ENCODE results near the gene EHD1. TPM values are rescaled to one million over a fixed set of nuclear protein-coding genes. Genes with fewer than 3 reads are reported as not detected.

The EHD1 gene
- total RNA-seq, 4 donors from 2014 or later: 37.2 to 108 (median 46.4) TPM

- no peak for TF ChIP-seq CTCF (IDR thresholded peaks at IDR 0.05; ENCODE audit: low read depth)
Measured at GRCh38 chr11:64864135-64864472, 14.3 kb downstream of the EHD1 start.

DNA sequence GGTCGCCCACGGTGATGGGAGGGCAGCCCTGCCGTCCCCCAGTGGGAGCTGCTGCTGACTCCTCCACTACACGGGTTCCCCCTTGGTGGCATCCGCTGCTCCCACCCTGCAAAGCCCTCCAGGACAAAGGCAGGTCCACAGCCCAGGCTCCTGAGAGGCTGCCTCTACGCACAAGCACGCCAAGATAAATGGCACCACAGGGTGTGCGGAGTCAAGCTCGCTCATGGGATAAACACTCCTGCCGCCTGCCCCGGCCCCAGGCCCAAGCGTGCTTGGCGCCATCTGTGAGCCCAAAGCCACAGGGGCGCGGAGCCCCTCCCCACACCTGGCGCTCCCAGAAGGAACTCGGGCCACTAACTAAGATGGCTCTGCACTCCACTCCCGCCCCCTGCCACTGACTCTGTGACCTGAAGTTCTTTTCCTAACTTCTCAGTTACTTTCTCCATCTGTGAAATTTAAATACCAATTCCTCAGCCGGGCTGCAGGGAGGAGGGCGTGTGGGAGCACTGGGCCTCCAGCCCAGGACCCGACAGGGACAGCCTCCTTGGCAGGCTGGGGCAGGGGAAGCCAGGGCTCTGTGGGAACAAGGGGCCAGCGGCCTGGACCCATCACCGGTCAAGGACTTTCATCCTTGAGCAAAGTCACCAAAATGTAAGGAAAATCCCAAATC is 14.9 kb downstream of the EHD1 start:
- TF ChIP-seq CTCF (IDR thresholded peaks at IDR 0.05; ENCODE audit: low read depth): no peak

DNA sequence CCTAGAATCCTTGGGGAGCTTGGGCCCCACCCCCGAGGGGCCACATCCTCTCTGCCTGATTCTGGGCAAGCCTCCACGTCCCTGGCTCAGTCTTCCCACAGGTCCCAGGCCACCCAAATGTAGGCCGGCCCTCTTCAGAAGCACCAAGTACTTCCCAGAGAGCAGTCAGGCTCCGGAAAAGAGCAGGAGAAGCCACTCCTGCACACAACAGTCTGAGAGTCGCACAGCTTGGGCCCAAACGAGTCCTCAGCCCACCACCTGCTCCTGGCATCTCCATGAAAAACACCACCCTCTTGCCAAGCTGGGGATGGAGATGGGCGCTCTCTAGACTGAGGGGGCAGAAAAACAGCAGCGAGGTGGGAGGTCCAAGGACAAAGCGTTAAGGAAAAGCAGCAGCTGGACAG is 15.4 kb downstream of the EHD1 start:
- TF ChIP-seq CTCF (IDR thresholded peaks at IDR 0.05; ENCODE audit: low read depth): no peak

DNA sequence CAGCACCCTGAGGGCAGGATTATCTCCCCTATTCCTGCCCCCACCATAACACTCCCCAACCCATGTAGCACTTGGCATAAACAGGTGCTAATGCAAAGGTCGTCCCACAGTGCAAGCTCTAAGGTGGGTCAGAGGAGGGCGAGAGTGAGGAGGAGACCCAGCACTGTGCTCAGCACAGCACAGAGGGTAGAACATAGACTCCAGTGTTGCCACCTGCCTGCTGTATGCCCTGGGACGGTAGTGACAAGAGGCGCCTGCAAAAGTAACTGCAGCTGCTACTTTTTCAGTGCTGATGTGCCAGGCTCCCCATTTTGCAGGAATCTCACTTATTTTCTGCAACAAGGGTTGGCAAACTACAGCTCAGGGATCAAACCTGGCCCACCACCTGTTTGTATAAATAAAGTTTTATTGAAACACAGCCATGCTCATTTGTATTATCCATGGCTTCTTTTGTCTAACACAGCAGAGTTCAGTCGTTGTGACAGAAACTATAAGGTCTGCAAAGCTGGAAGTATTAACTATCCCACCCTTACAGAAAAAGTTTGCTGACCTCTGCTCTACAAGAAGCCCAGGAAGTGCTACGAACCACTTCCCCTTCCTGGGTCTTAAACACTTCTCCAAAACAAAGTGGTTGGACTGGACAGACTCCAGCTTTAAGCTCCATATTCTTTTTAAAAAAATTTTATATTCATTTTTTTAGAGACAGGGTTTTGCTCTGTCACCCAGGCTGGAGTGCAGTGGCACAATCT is 17.0 kb downstream of the EHD1 start:
- no peak for TF ChIP-seq CTCF (IDR thresholded peaks at IDR 0.05; ENCODE audit: low read depth)

DNA sequence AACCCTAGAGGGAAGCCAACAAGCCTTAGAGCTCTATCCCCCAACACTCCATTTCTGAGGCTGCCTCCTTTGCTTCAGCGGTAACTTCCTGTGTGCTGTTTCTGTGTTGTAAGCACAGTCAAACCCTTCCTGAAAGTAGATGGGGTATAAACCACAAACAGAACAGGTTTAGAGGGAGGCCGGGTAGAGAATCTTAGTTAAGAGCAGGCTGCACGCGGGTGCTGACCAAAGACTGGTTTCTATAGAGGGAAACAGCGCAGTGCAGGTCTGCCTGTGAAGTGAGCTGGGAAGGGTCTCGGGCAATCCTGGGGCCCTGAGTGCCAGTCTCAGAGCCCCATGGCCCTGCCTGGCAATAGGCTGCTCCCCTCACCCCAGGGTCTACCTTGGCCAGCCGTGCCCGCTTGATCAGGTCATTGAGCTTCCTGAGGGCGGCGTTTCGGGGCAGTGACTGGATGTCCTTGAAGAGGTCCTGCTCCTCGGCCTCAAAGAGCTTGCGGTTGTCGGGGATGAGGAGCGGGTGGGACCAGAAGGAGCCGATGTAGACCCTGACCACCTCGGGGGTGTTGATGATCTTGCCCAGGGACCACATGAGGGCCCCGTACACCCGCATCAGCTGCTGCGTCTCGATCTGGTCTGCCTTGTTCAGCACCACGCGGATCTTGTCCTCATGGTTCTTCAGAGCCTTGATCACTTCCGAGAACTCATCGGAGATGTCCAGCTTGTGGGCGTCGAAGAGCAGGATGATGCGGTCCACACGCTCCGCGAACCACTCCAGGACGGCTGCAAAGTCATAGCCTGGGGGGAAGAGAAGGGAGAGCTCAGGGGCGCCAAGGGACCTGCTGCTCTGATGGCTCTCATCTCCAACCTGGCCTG is 18.6 kb downstream of the EHD1 start:
- TF ChIP-seq CTCF (IDR thresholded peaks at IDR 0.05; ENCODE audit: low read depth): no peak

DNA sequence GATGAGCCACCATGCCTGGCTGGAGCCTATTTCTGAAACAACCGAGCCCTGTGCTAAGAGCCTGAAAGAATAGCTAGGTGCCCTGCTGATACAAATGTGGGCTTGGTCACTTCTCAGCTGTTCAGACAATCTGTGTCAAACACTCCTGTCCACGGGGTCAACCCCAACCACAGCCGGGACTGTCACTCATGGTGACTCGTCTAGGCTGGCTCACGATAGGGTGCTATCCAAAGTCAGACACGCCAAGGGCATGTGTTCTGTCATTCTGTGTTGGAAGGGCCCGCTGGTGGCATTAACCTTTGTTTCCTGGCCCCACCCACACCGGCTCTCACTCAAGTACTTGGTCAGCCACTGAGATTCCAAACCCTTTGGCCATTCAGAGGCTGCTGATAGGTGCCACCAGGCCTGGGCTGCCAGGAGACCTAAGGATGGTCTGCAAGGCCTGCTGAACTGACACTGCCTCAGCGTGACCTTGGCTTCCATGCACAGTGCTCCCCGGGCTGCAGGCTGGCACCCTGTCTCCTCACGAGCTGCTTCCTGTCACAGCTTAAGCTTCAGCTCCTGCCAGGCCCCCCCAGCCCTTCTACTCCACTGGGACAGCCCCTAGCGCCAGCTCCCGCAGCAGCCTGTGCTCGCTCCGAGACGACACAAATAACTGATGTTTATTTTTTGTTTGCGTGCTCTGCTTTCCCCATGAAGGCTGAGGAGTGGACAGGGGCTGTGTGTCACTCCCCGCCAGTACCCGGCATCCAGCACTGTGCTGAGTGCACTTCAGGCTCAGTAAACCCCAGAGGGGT is 19.8 kb downstream of the EHD1 start:
- no peak for TF ChIP-seq CTCF (IDR thresholded peaks at IDR 0.05; ENCODE audit: low read depth)
